DOHH2 (cell line): ENCODE results near the gene SAMD4A.

ENCODE experiments used
- H3F3A ChIP-seq: fragments of 200-600 bp; sonication (generic), shearing (Covaris generic); 2 replicates; pipeline ENCODE4 v1.6.0; 2016; ENCODE audit warnings: antibody characterized with exemption, mild to moderate bottlenecking; ENCODE audit not compliant: control insufficient read depth, insufficient read depth
- H3K27ac ChIP-seq: fragments of 200-600 bp; sonication (generic); 2 replicates; pipeline ENCODE4 v1.5.1; 2014; ENCODE audit warnings: low read depth, mild to moderate bottlenecking, low read length, moderate library complexity
- H3K27me3 ChIP-seq: fragments of 200-600 bp; sonication (generic); 2 replicates; pipeline ENCODE4 v1.6.1; 2014; ENCODE audit warnings: mild to moderate bottlenecking, low read length, mixed read lengths; ENCODE audit not compliant: control insufficient read depth
- H3K36me3 ChIP-seq: fragments of 200-600 bp; sonication (generic); 2 replicates; pipeline ENCODE4 v1.6.1; 2014; ENCODE audit warnings: mild to moderate bottlenecking, low read length, moderate library complexity, mixed read lengths; ENCODE audit not compliant: control insufficient read depth
- H3K4me1 ChIP-seq: fragments of 200-600 bp; sonication (generic); 2 replicates; pipeline ENCODE4 v1.6.1; 2014; ENCODE audit warnings: mild to moderate bottlenecking, low read length, mixed read lengths; ENCODE audit not compliant: control insufficient read depth
- H3K4me2 ChIP-seq: fragments of 200-600 bp; sonication (generic); 2 replicates; pipeline ENCODE4 v1.6.0; 2014; ENCODE audit warnings: mild to moderate bottlenecking, low read length, moderate library complexity
- H3K4me3 ChIP-seq: fragments of 200-600 bp; sonication (generic); 2 replicates; pipeline ENCODE4 v1.5.1; 2014; ENCODE audit warnings: mild to moderate bottlenecking, low read length, mixed read lengths
- H3K79me2 ChIP-seq: fragments of 200-600 bp; sonication (generic); 2 replicates; pipeline ENCODE4 v1.6.1; 2014; ENCODE audit warnings: mild to moderate bottlenecking, low read length, mixed read lengths; ENCODE audit not compliant: control insufficient read depth
- H3K9me2 ChIP-seq: fragments of 200-600 bp; sonication (generic); replicated peaks from 2 replicates; pipeline ENCODE4 v1.6.1; 2014; ENCODE audit warnings: mild to moderate bottlenecking, low read length, mixed read lengths; ENCODE audit not compliant: control insufficient read depth
- H3K9me3 ChIP-seq: fragments of 200-600 bp; sonication (generic); 2 replicates; pipeline ENCODE4 v1.6.1; 2014; ENCODE audit warnings: antibody characterized with exemption, low read length, mixed read lengths; ENCODE audit not compliant: control insufficient read depth, insufficient read depth
- H4K20me1 ChIP-seq: fragments of 200-600 bp; sonication (generic); 2 replicates; pipeline ENCODE4 v1.6.0; 2014; ENCODE audit warnings: low read depth, mild to moderate bottlenecking, antibody characterized with exemption, low read length, moderate library complexity; ENCODE audit not compliant: control insufficient read depth, insufficient read depth
- EZH2phosphoT487 ChIP-seq: fragments of 200-600 bp; sonication (generic); IDR thresholded peaks from 2 replicates; pipeline ENCODE4 v1.6.1; 2017; ENCODE audit warnings: borderline replicate concordance, mild to moderate bottlenecking, antibody characterized with exemption, low read length, moderate library complexity, mixed read lengths
- TF ChIP-seq, protein P1 (sequence below): fragments of 200-600 bp; sonication (generic); IDR thresholded peaks from one replicate; pipeline ENCODE4 v1.5.1; 2014; ENCODE audit warnings: antibody characterized with exemption, mild to moderate bottlenecking, low read depth, low read length; ENCODE audit not compliant: poor library complexity, severe bottlenecking

Gene SAMD4A

GRCh38 chr14:54652188-54652587 lies 85.3 kb downstream of the SAMD4A start:
- Histone ChIP-seq H3K79me2 (no peaks in the 10 kb centered on the region), H3K9me2 (no peaks in the 10 kb centered on the region), H3K27ac (no peak overlapping the region), H3K4me3 (no peak overlapping the region), H3K4me2 (no peak overlapping the region), H3K27me3 (peaks cover 19% of the 10 kb centered on the region), H3K9me3 (no peaks in the 10 kb centered on the region), H3F3A (no peaks in the 10 kb centered on the region), H3K4me1 (no peaks in the 10 kb centered on the region), H4K20me1 (no peaks in the 10 kb centered on the region), H3K36me3 (no peaks in the 10 kb centered on the region)
- TF ChIP-seq EZH2phosphoT487, result no peak
- TF ChIP-seq, protein P1, sequence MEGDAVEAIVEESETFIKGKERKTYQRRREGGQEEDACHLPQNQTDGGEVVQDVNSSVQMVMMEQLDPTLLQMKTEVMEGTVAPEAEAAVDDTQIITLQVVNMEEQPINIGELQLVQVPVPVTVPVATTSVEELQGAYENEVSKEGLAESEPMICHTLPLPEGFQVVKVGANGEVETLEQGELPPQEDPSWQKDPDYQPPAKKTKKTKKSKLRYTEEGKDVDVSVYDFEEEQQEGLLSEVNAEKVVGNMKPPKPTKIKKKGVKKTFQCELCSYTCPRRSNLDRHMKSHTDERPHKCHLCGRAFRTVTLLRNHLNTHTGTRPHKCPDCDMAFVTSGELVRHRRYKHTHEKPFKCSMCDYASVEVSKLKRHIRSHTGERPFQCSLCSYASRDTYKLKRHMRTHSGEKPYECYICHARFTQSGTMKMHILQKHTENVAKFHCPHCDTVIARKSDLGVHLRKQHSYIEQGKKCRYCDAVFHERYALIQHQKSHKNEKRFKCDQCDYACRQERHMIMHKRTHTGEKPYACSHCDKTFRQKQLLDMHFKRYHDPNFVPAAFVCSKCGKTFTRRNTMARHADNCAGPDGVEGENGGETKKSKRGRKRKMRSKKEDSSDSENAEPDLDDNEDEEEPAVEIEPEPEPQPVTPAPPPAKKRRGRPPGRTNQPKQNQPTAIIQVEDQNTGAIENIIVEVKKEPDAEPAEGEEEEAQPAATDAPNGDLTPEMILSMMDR, result no peak

- H3K4me2 ChIP-seq, result no peak overlapping the region
- no peaks in the 10 kb centered on the region for H4K20me1 ChIP-seq
- no peaks in the 10 kb centered on the region for H3K9me2 ChIP-seq
- TF ChIP-seq EZH2phosphoT487, result no peak
- TF ChIP-seq, protein P1, result no peak
- no peaks in the 10 kb centered on the region for H3F3A ChIP-seq
- no peaks in the 10 kb centered on the region for H3K4me1 ChIP-seq
- no peaks in the 10 kb centered on the region for H3K79me2 ChIP-seq
- no peaks in the 10 kb centered on the region for H3K9me3 ChIP-seq
- no peaks in the 10 kb centered on the region for H3K36me3 ChIP-seq
- H3K4me3 ChIP-seq, result no peak overlapping the region
- no peak overlapping the region for H3K27ac ChIP-seq
- peaks cover 19% of the 10 kb centered on the region for H3K27me3 ChIP-seq
These were observed 85.7 kb downstream of the SAMD4A start for GRCh38 chr14:54652605-54653052.

DNA sequence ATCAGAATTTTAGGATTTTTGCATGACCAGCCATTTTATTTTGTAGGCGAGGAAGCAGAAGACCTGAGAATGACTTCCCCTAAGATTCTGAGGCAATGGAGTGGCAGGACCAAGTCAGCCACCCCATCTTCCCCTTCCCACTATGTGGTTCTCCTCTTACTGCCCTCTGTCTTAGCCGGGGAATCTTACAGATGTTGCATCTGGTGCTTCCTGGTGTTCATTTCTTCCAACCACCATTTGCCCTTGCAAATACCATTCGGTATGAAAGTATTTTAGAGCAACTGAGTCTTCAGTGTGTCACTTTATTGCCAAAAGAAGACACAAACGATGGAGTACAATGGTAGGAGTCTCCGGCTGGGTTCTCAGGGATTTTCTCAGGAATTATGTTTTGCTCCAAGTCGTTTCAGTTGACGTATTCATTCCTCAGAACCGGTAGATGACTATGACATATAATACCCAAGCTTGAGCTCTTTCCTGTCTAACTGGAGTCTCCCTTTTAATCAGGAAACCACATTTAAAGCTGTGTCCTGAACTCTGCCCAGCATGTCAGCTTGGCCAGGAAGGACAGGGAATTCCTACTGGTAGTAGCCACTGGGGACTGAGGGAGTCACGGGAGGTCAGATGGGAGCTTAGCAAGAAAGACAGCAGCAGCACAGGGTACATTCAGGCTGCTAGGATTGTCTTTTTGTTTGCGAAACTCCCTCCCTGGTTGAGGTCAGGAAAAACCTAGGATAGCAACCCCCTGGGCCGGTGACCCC lies 87.0 kb downstream of the SAMD4A start:
- Histone ChIP-seq H3K79me2 (no peaks in the 10 kb centered on the region), H3K36me3 (no peaks in the 10 kb centered on the region), H4K20me1 (no peaks in the 10 kb centered on the region), H3K9me3 (no peaks in the 10 kb centered on the region), H3K4me1 (no peaks in the 10 kb centered on the region), H3K27ac (no peak overlapping the region), H3F3A (no peaks in the 10 kb centered on the region), H3K4me3 (no peak overlapping the region), H3K4me2 (no peak overlapping the region), H3K9me2 (no peaks in the 10 kb centered on the region), H3K27me3 (peaks cover 19% of the 10 kb centered on the region)
- no peak for TF ChIP-seq EZH2phosphoT487
- TF ChIP-seq, protein P1, result no peak
